ENCODE data around the gene ASS1.

The ASS1 gene

GRCh38 chr9:130531670-130532069, 86.9 kb downstream of the ASS1 start:
- TF ChIP-seq CTCF (IDR thresholded peaks at IDR 0.05; ENCODE audit: control insufficient read depth, insufficient read depth, low read depth, low read length, missing control alignments), result no peak
- no peak overlapping the region for H3K4me3 ChIP-seq (ENCODE audit: control insufficient read depth, low read depth, low read length)
- no peak for DNase-seq (ENCODE audit: low read depth)

GRCh38 chr9:130532426-130533080, 87.8 kb downstream of the ASS1 start:
- no peak for TF ChIP-seq CTCF (IDR thresholded peaks at IDR 0.05; ENCODE audit: control insufficient read depth, insufficient read depth, low read depth, low read length, missing control alignments)
- H3K4me3 ChIP-seq (ENCODE audit: control insufficient read depth, low read depth, low read length), result no peak overlapping the region
- DNase-seq (ENCODE audit: low read depth), result no peak

- peak; percentile 37 for DNase-seq (ENCODE audit: low read depth)
- H3K4me3 ChIP-seq (ENCODE audit: control insufficient read depth, low read depth, low read length), result no peak overlapping the region
- no peak for TF ChIP-seq CTCF (IDR thresholded peaks at IDR 0.05; ENCODE audit: control insufficient read depth, insufficient read depth, low read depth, low read length, missing control alignments)
These were observed 91.2 kb downstream of the ASS1 start for GRCh38 chr9:130535818-130536521.

GRCh38 chr9:130536701-130537107, 91.9 kb downstream of the ASS1 start:
- DNase-seq (ENCODE audit: low read depth), result no peak
- TF ChIP-seq CTCF (IDR thresholded peaks at IDR 0.05; ENCODE audit: control insufficient read depth, insufficient read depth, low read depth, low read length, missing control alignments), result no peak
- H3K4me3 ChIP-seq (ENCODE audit: control insufficient read depth, low read depth, low read length), result no peak overlapping the region

- DNase-seq (ENCODE audit: low read depth), result no peak
- no peak for TF ChIP-seq CTCF (IDR thresholded peaks at IDR 0.05; ENCODE audit: control insufficient read depth, insufficient read depth, low read depth, low read length, missing control alignments)
- H3K4me3 ChIP-seq (ENCODE audit: control insufficient read depth, low read depth, low read length), result no peak overlapping the region
These were observed 92.7 kb downstream of the ASS1 start for GRCh38 chr9:130537346-130538050.

GRCh38 chr9:130539420-130540223, 94.9 kb downstream of the ASS1 start:
- H3K4me3 ChIP-seq (ENCODE audit: control insufficient read depth, low read depth, low read length), result no peak overlapping the region
- peak; percentile 43 for DNase-seq (ENCODE audit: low read depth)
- TF ChIP-seq CTCF (IDR thresholded peaks at IDR 0.05; ENCODE audit: control insufficient read depth, insufficient read depth, low read depth, low read length, missing control alignments), result no peak
